ENCODE data around the gene CTTN. TPM values are rescaled to one million over a fixed set of nuclear protein-coding genes. Genes with fewer than 3 reads are reported as not detected.

CTTN gene
- total RNA-seq, 6 experiments from 2014 or later: 365 to 411 (median 374) TPM

- no peak for TF ChIP-seq CTCF (IDR thresholded peaks at IDR 0.05)
- Mint-ChIP-seq H3K4me3 (no peak overlapping the region), H3K27ac (no peak overlapping the region), H3K4me1 (ENCODE audit: low read depth) (no peaks in the 10 kb centered on the region), H3K36me3 (ENCODE audit: low read depth) (no peaks in the 10 kb centered on the region), H3K27me3 (ENCODE audit: insufficient read depth) (peaks cover 46% of the 10 kb centered on the region), H3K9me3 (no peaks in the 10 kb centered on the region)
- no peak for DNase-seq
These were observed 75.8 kb downstream of the CTTN start for GRCh38 chr11:70473873-70474690.

DNA sequence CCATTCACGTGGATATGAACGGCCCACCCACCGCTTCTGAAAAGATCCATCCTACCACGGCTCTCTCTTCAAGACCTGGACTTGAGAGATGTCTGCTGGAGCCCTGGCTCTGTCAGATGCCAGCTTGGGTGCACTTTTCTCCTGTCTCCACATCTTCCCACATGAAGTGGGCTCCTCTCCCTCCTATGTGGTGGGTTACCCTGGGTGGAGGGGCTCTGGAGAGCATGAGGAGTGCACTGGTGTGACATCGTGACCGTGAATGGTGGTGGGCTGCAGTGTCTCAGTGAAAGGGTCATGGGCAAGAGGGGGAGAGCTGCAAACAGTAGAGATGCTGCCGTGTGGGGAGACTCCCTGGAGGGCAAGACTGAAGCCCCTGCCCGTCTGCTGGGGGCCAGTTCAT, 76.4 kb downstream of the CTTN start:
- no peaks in the 10 kb centered on the region for H3K4me1 Mint-ChIP-seq (ENCODE audit: low read depth)
- no peak overlapping the region for H3K4me3 Mint-ChIP-seq
- H3K9me3 Mint-ChIP-seq: no peaks in the 10 kb centered on the region
- peaks cover 45% of the 10 kb centered on the region for H3K27me3 Mint-ChIP-seq (ENCODE audit: insufficient read depth)
- no peaks in the 10 kb centered on the region for H3K36me3 Mint-ChIP-seq (ENCODE audit: low read depth)
- TF ChIP-seq CTCF (IDR thresholded peaks at IDR 0.05): no peak
- H3K27ac Mint-ChIP-seq: no peak overlapping the region
- no peak for DNase-seq

- no peak for TF ChIP-seq CTCF (IDR thresholded peaks at IDR 0.05)
- no peaks in the 10 kb centered on the region for H3K9me3 Mint-ChIP-seq
- H3K4me3 Mint-ChIP-seq: no peak overlapping the region
- H3K36me3 Mint-ChIP-seq (ENCODE audit: low read depth): no peaks in the 10 kb centered on the region
- no peak overlapping the region for H3K27ac Mint-ChIP-seq
- peaks cover 47% of the 10 kb centered on the region for H3K27me3 Mint-ChIP-seq (ENCODE audit: insufficient read depth)
- DNase-seq: no peak
- peaks cover under 1% of the 10 kb centered on the region; the same call in 1 of the 2 replicates for H3K4me1 Mint-ChIP-seq (ENCODE audit: low read depth)
These were observed 78.3 kb downstream of the CTTN start for GRCh38 chr11:70476669-70477068.

- no peak for TF ChIP-seq CTCF (IDR thresholded peaks at IDR 0.05)
- Mint-ChIP-seq H3K9me3 (no peaks in the 10 kb centered on the region), H3K4me3 (no peak overlapping the region), H3K4me1 (ENCODE audit: low read depth) (peaks cover 5% of the 10 kb centered on the region), H3K27ac (no peak overlapping the region), H3K27me3 (ENCODE audit: insufficient read depth) (peaks cover 45% of the 10 kb centered on the region), H3K36me3 (ENCODE audit: low read depth) (no peaks in the 10 kb centered on the region)
- no peak for DNase-seq
These were observed 78.8 kb downstream of the CTTN start for GRCh38 chr11:70477176-70477575.

DNA sequence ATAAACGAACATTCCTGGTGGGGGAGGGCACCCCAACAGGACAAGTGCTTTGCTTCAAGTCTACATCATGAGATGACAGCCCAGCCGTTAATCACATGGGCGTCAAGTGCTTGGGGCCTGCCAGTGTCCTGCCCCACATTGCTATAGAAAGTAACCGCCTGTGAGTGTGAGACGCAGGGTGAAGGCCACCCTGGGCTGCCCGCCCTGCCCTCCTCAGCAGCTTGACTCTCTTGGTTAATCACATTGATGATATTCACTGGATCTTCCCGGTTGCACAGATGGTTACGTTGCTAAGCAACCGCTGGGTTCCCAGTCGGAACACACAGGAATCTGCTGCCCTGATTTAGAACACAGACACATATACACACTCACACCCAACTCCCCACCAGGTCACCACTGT, 79.3 kb downstream of the CTTN start:
- no peaks in the 10 kb centered on the region for H3K36me3 Mint-ChIP-seq (ENCODE audit: low read depth)
- no peak for DNase-seq
- H3K9me3 Mint-ChIP-seq: no peaks in the 10 kb centered on the region
- H3K27me3 Mint-ChIP-seq (ENCODE audit: insufficient read depth): peaks cover 45% of the 10 kb centered on the region
- H3K4me3 Mint-ChIP-seq: no peak overlapping the region
- no peak for TF ChIP-seq CTCF (IDR thresholded peaks at IDR 0.05)
- no peak overlapping the region for H3K27ac Mint-ChIP-seq
- peaks cover 10% of the 10 kb centered on the region for H3K4me1 Mint-ChIP-seq (ENCODE audit: low read depth)
